Nephron progenitor cell (in vitro differentiated cells): ENCODE data around the gene CALHM4.

Experiments used
- DNase-seq: peaks from one replicate; pipeline ENCODE4 v3.0.0; 2021
- H3K27ac Mint-ChIP-seq: 2 replicates; pipeline ENCODE4 v1.8.0; 2021; ENCODE audit warnings: mild to moderate bottlenecking, moderate library complexity, mixed read lengths
- H3K27me3 Mint-ChIP-seq: 2 replicates; pipeline ENCODE4 v1.8.0; 2021; ENCODE audit warnings: mild to moderate bottlenecking, low read depth, mixed read lengths; ENCODE audit not compliant: poor library complexity
- H3K36me3 Mint-ChIP-seq: 2 replicates; pipeline ENCODE4 v1.8.0; 2021; ENCODE audit warnings: low read depth, mixed read lengths
- H3K4me1 Mint-ChIP-seq: 2 replicates; pipeline ENCODE4 v1.8.0; 2021; ENCODE audit warnings: mixed read lengths
- H3K4me3 Mint-ChIP-seq: 2 replicates; pipeline ENCODE4 v1.8.0; 2021; ENCODE audit warnings: mild to moderate bottlenecking, moderate library complexity, mixed read lengths
- H3K9me3 Mint-ChIP-seq: 2 replicates; pipeline ENCODE4 v1.8.0; 2021; ENCODE audit warnings: mild to moderate bottlenecking, moderate library complexity, mixed read lengths
- TF ChIP-seq, protein P1 (sequence below): fragments of 200-600 bp; sonication (generic); IDR thresholded peaks from 2 replicates; pipeline ENCODE4 v1.5.0; 2021; ENCODE audit warnings: antibody characterized with exemption

Gene CALHM4

DNA sequence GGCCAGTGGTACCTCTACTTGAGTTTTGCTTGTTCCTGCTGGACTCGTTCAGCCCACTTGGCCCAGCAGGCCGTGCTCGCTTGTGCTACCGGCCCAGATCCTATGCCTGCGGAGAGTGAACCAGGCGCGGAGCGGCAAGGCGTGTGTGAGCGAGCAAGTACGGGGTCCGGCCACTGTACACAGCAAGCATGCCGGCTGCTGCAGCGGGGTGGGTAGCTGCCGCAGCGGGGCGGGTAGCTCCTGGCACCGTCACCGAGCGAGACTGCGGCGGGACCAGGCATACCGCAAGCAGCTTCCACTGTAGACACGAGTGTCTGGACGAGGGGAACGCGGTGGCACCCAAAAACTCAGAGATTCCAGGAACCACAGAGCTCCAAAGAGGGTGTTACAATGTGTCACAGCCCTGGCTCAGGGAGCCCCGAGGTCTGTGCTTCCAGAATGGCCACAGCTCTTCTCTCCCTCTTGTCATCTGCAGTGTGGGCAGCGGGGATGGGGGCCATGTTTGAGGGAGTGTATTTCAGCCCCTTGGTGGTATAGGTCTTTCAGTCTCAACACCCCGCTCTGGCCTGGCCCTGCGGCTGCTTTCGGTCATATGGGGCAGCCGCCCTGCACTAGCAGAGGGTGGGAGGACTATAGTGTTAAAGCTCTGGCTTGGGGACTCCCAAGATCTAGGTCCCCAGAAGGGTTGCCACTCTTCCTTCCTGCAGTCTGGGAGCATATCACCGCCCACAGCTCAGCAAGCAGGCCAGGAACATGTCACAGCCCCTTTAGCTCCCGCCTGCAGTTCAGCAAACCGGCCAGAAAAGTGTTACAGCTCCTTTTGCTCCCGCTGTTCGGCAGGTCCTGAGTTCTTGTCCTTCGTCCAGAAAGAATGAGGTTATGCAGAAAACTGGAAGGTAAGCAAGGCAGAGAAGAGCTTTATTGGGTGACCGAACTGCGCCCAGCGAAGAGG is 11.6 kb downstream of the CALHM4 start:
- H3K36me3 Mint-ChIP-seq: no peaks in the 10 kb centered on the region
- DNase-seq: no peak
- no peak overlapping the region for H3K27ac Mint-ChIP-seq
- H3K27me3 Mint-ChIP-seq: peaks cover 33% of the 10 kb centered on the region
- H3K4me1 Mint-ChIP-seq: peaks cover 14% of the 10 kb centered on the region
- H3K4me3 Mint-ChIP-seq: no peak overlapping the region
- no peaks in the 10 kb centered on the region for H3K9me3 Mint-ChIP-seq
- TF ChIP-seq, protein P1, sequence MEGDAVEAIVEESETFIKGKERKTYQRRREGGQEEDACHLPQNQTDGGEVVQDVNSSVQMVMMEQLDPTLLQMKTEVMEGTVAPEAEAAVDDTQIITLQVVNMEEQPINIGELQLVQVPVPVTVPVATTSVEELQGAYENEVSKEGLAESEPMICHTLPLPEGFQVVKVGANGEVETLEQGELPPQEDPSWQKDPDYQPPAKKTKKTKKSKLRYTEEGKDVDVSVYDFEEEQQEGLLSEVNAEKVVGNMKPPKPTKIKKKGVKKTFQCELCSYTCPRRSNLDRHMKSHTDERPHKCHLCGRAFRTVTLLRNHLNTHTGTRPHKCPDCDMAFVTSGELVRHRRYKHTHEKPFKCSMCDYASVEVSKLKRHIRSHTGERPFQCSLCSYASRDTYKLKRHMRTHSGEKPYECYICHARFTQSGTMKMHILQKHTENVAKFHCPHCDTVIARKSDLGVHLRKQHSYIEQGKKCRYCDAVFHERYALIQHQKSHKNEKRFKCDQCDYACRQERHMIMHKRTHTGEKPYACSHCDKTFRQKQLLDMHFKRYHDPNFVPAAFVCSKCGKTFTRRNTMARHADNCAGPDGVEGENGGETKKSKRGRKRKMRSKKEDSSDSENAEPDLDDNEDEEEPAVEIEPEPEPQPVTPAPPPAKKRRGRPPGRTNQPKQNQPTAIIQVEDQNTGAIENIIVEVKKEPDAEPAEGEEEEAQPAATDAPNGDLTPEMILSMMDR: no peak

DNA sequence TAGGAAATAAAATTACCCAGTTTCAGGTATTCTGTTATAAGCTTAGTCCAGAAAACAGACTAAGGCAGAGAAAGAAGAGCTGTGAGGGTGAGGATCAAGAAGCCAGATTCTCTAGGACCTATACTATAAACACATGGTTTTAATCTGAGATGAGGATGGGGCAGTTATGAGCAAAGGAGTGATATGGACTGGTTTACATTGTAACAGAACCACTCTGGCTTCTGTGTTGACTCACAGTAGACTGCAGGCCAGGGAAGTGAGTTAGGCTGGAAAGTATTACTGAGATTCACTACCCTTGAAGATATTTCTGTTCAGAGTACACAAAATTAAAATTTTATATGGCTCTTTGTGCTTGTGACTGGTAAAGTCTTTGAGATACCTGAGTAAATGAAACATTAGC is 14.6 kb downstream of the CALHM4 start:
- H3K9me3 Mint-ChIP-seq: no peaks in the 10 kb centered on the region

DNA sequence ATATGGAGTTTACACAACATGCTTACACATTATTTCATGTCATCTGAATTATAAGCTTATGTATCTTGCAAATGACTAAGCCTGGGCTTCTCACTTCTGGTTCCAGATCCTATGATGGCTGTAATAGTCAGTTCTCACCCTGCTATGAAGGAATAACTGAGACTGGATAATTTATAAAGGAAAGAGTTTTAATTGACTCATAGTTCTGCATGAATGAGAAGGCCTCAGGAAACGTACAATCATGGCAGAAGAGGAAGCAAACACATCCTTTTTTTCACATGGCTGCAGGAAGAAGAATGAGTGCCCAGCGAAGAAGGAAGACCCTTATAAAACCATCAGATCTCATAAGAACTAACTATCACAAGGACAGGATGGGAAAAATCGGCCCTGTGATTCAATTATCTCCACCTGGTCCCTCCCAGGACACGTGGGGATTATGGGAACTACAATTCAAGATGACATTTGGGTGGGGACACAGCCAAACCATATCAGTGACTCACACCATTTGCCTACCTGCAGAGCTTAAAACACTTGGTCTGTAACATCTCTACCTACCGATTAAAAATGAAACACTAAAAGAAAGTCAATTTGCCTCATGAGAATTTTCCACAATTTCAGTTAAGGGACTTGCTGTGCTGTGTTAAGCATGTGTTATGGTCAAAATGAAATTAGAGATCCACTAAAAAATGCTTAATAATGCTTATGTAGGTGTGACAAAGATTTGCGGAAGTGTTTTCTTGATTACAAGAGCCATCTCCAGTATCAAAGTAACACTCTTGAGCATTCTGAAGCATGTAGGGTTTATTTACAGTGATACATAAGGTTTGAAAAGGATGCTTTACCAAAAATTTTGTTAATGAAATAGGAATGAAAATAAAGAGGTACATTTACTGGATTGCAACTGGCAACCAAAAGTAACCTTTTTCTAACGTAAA is 15.5 kb downstream of the CALHM4 start:
- DNase-seq: no peak
- TF ChIP-seq, protein P1: no peak
- Mint-ChIP-seq H3K27me3 (peaks cover 28% of the 10 kb centered on the region), H3K27ac (no peak overlapping the region), H3K4me1 (peaks cover 34% of the 10 kb centered on the region), H3K36me3 (peaks cover under 1% of the 10 kb centered on the region), H3K9me3 (no peaks in the 10 kb centered on the region), H3K4me3 (peak overlapping the region; percentile 100)

More for the DNA sequence above, 14.6 kb downstream of the CALHM4 start:
- Mint-ChIP-seq H3K27ac (no peak overlapping the region), H3K4me3 (no peak overlapping the region), H3K27me3 (peaks cover 29% of the 10 kb centered on the region), H3K4me1 (peaks cover 25% of the 10 kb centered on the region), H3K36me3 (no peaks in the 10 kb centered on the region)
- no peak for DNase-seq
- TF ChIP-seq, protein P1: no peak

DNA sequence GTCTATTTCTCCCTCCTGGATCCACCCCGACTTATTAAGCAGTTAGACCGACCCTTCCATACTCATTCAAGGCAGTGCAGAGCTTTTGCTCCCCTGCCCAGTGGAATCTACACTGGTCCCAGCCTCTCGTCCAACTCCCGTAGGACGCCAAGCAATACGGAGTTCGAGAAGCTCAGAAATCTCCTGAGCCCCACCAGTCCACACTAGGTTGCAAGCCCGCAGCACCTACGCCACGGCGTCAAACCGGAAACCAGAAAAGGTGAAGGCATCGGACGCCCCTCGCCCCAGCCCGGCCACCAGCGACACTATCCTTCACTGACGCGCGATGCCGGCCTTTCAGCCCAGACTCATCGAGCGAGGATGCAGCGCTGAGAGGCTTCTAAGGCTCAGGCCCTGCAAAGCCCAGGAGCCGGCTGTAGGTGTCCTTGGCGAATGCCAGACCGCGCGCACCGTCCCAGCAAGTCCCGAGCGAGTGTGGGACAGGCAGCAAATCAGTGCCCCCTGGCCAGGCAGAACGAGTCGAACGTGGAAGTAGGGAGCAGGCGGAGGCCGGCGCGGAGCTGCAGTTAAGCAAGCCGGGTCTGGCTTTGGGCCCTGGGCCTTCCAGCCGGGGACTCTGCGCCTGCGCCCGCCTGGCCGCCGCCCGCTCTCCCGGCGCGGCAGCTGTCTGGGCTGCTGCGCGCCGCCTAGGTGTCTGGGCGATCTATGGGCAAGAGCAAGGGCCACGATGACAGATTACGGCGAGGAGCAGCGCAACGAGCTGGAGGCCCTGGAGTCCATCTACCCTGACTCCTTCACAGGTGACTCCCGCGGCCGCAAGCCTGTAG is 17.5 kb downstream of the CALHM4 start, which contains the start of gene RWDD1:
RWDD1 (plus strand) TSS at position 649 of the 827 bp plus-strand sequence; CDS start at position 728, 79 bp downstream.
- Mint-ChIP-seq H3K27ac (peak within 1 kb of the TSS; percentile 100), H3K27me3 (peaks cover 15% of the 10 kb centered on the region), H3K4me3 (peak within 1 kb of the TSS; percentile 100), H3K9me3 (no peaks in the 10 kb centered on the region), H3K4me1 (peaks cover 38% of the 10 kb centered on the region), H3K36me3 (peaks cover 5% of the 10 kb centered on the region)
- DNase-seq: peak; percentile 96
- TF ChIP-seq, protein P1: no peak

DNA sequence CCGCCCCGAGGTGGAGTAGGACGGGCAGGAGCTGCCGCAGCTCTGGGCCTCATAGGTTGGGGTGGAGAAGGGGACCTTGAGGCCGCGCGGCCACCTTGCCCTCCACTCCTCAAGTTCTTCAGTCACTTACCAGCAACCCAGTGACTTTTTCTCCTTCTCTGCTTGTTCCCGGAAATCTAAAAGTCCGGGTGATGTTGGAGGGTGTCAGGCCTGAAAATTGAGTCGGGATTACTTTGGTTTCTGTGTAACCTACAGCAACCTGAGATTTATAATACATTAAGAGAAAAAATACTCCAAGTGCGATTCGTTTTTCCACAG is 18.1 kb downstream of the CALHM4 start:
- H3K27ac Mint-ChIP-seq: peak overlapping the region; percentile 99
- H3K9me3 Mint-ChIP-seq: no peaks in the 10 kb centered on the region
- no peak for DNase-seq
- peaks cover 38% of the 10 kb centered on the region for H3K4me1 Mint-ChIP-seq
- H3K27me3 Mint-ChIP-seq: peaks cover 9% of the 10 kb centered on the region
- peaks cover 10% of the 10 kb centered on the region for H3K36me3 Mint-ChIP-seq
- peak overlapping the region; percentile 100 for H3K4me3 Mint-ChIP-seq
- TF ChIP-seq, protein P1: no peak
